ENCODE results near the gene ASTL. TPM values are rescaled to one million over a fixed set of nuclear protein-coding genes. Genes with fewer than 3 reads are reported as not detected.

The ASTL gene
- total and polyA plus RNA-seq, 2 of the 13 experiments (the other 11 are each of a cell fraction or from before 2014, with no cell fraction given), result not detected

GRCh38 chr2:96103761-96104486, 34.4 kb downstream of the ASTL start:
- ChIA-PET POLR2A (no interaction called here), CTCF (ENCODE audit: low intra/inter-chr PET ratio, low total read pairs) (no interaction called here)
- no peaks in the 10 kb centered on the region for H3K36me3 ChIP-seq (replicated peaks in 1 of 2; ENCODE audit: control insufficient read depth in 1 of 2, insufficient read depth in 2 of 2, low read length in 2 of 2)
- H4K20me1 ChIP-seq (ENCODE audit: insufficient read depth, low read length), result no peaks in the 10 kb centered on the region
- no peaks in the 10 kb centered on the region for H3K79me2 ChIP-seq (ENCODE audit: insufficient read depth, low read length)
- FAIRE-seq (no peak), DNase-seq (ENCODE audit: low spot score) (no peak), ATAC-seq (no peak)
- TF ChIP-seq PRDM10 (CRISPR knock-in tag; IDR thresholded peaks at IDR 0.05; ENCODE audit: low read depth) (no peak), ZBTB20 (CRISPR knock-in tag; IDR thresholded peaks at IDR 0.05; ENCODE audit: borderline replicate concordance, low read depth) (no peak), SALL1 (CRISPR knock-in tag; IDR thresholded peaks at IDR 0.05) (no peak)
- intact Hi-C loops (cut with micrococcal nuclease; ENCODE audit: unreplicated experiment), result no loop called here
- H3K9ac ChIP-seq (ENCODE audit: insufficient read depth, low read depth, low read length), result no peak overlapping the region
- in situ Hi-C loops (cut with HindIII; ENCODE audit: extremely low pct_ligation_motif_present, low pct_unique_long_range_greater_than_20kb), result loop anchor here (25.0 kb wide), 2 partner anchors 92 to 267 kb away; no protein-coding TSS in a partner anchor
- H3K4me3 ChIP-seq (replicated peaks in 1 of 3; ENCODE audit: insufficient read depth in 1 of 3, low read depth in 2 of 3, low read length in 3 of 3), result no peak overlapping the region
- H3K27ac ChIP-seq (ENCODE audit: extremely low read length, insufficient read depth, low read length), result no peak overlapping the region
- BruUV-seq (replicated peaks), result no TSS peak
- no peak overlapping the region for H2AFZ ChIP-seq (ENCODE audit: low read length)
- WGBS (ENCODE audit: low lambda C conversion rate), result 7% methylated on average over 6 of the region's 6 CpGs
- peaks cover 19% of the 10 kb centered on the region for H3K4me1 ChIP-seq (ENCODE audit: insufficient read depth, low read length)
- no peak overlapping the region for H3K4me2 ChIP-seq (ENCODE audit: low read depth, low read length)
- no peaks in the 10 kb centered on the region for H3K9me3 ChIP-seq (ENCODE audit: low read length)
- H3K27me3 ChIP-seq (ENCODE audit: control insufficient read depth in 1 of 2, insufficient read depth in 2 of 2, low read length in 2 of 2), result peaks cover 5 to 16% of the 10 kb centered on the region in 2 experiments; a peak in 2 of 5 replicates
